H1 (cell line): ENCODE data around the gene GIMAP7. TPM values are rescaled to one million over a fixed set of nuclear protein-coding genes. Genes with fewer than 3 reads are reported as not detected.

Experiments
- CTCF ChIP-seq, 3 experiments: IDR thresholded peaks; 1 replicate in 2 of 3; 2 replicates in 1 of 3; pipeline versions ENCODE4 v1.5.1 to v1.6.1; 2011; ENCODE audit warnings: low read length in 3 of 3, mild to moderate bottlenecking in 3 of 3, inconsistent platforms in 2 of 3, low read depth in 1 of 3, moderate library complexity in 1 of 3; ENCODE audit not compliant: insufficient read depth in 1 of 3; ENCODE audit errors: control extremely low read depth in 1 of 3
- polyA plus RNA-seq, 7 experiments: library from polyadenylated mRNA; depleted of rRNA in 3 of 7; stranded (reverse) in 5 of 7; unstranded in 2 of 7; fragments of >200 nt in 5 of 7; fragments of 200-250 nt in 2 of 7; gene quantifications; 1 replicate in 5 of 7; 2 replicates in 1 of 7; 4 replicates in 1 of 7; pipeline versions ENCODE4 v1.2.1 to v1.2.3, GENCODE V29; 2011 to 2013; ENCODE audit warnings: missing spikeins in 2 of 7, mixed read lengths in 2 of 7
- total RNA-seq: library from RNA; stranded (reverse); fragmentation: NEBNext Ultra II Directional; extraction: Animal tissue kit (Norgen Biotek cat#: 25700); gene quantifications from 2 replicates; pipeline ENCODE4 v1.2.1, GENCODE V29; 2021

The GIMAP7 gene
- total and polyA plus RNA-seq, 2 of the 8 experiments (the other 6 are each of a cell fraction or from before 2014, with no cell fraction given): not detected

- no peak for TF ChIP-seq CTCF (IDR thresholded peaks at IDR 0.05; ENCODE audit: control extremely low read depth in 1 of 3, insufficient read depth in 1 of 3, low read depth in 1 of 3, low read length in 3 of 3)
These were observed 23.6 kb downstream of the GIMAP7 start (continued) for GRCh38 chr7:150538259-150538658.
